A549 (cell line): ENCODE results near the gene NRG3.

ENCODE experiments used
- GATA3 ChIP-seq: IDR thresholded peaks from 2 replicates; pipeline ENCODE4 v1.6.1; 2012; ENCODE audit warnings: borderline replicate concordance
- JUN ChIP-seq, 2 experiments: fragments of >200 bp; sonication (Bioruptor Twin); formaldehyde crosslinking; IDR thresholded peaks; 2 replicates in 1 of 2; 3 replicates in 1 of 2; pipeline ENCODE4 v1.6.1; 2016 to 2017
- JUNB ChIP-seq: fragments of >200 bp; sonication (Bioruptor Twin); formaldehyde crosslinking; IDR thresholded peaks from 2 replicates; pipeline ENCODE4 v1.6.1; 2016
- NFE2L2 ChIP-seq: fragments of 150-350 bp; conservative IDR thresholded peaks from 2 replicates; pipeline ENCODE4 v1.6.1; 2014; ENCODE audit warnings: low read length
- POLR2A ChIP-seq: IDR thresholded peaks from 2 replicates; pipeline ENCODE4 v1.6.1; 2012; ENCODE audit warnings: mild to moderate bottlenecking, low read length
- POLR2AphosphoS2 ChIP-seq: conservative IDR thresholded peaks from 2 replicates; pipeline ENCODE4 v1.6.1; 2012; ENCODE audit warnings: low read length, improper control_type of control experiment, inconsistent platforms
- RAD21 ChIP-seq, 2 experiments: fragments of >200 bp in 1 of 2; sonication (Bioruptor Twin) in 1 of 2; formaldehyde crosslinking in 1 of 2; IDR thresholded peaks in 1 of 2; conservative IDR thresholded peaks in 1 of 2; 2 replicates in 1 of 2; 3 replicates in 1 of 2; pipeline ENCODE4 v1.6.1; 2012 to 2018; ENCODE audit warnings: inconsistent platforms in 1 of 2
- RCOR1 ChIP-seq: fragments of 150-350 bp; IDR thresholded peaks from 2 replicates; pipeline ENCODE4 v1.6.1; 2014; ENCODE audit warnings: antibody characterized with exemption, low read length, low read depth
- RFX5 ChIP-seq: fragments of 450-650 bp; IDR thresholded peaks from 2 replicates; pipeline ENCODE4 v1.7.1; 2014; ENCODE audit warnings: antibody characterized with exemption, mild to moderate bottlenecking, moderate library complexity
- TFCP2L1 ChIP-seq: fragments of 250-450 bp; sonication (Bioruptor Pico); IDR thresholded peaks from 2 replicates; pipeline ENCODE4 v1.5.0; 2021; ENCODE audit warnings: mild to moderate bottlenecking
- TF ChIP-seq, protein P1 (sequence below): fragments of >200 bp; sonication (Bioruptor Twin); formaldehyde crosslinking; IDR thresholded peaks from 3 replicates; pipeline ENCODE4 v1.5.1; 2016
- TF ChIP-seq, protein P2 (sequence below): fragments of 450-650 bp; IDR thresholded peaks from 2 replicates; pipeline ENCODE4 v1.6.1; 2014; ENCODE audit warnings: antibody characterized with exemption

DNA sequence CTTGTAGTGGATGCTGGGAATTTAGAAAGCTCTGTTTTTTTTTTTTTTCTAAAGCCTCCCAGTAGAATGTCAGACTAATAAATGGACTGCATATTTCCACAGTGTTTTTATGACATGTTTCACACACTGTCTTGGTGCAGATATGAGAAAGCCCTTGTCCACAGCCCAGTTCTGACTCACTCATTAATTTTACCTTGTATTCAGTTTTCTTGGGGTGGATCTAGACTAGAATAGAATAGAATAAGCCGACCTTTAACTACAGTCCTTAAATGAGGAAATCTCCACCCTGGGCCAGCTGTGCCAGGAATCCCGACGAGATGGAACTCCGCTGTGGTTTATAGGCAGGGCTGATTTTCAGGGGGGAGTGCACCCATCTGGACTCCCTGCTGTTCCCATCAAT lies 274.7 kb downstream of the NRG3 start:
- TF ChIP-seq, protein P1, sequence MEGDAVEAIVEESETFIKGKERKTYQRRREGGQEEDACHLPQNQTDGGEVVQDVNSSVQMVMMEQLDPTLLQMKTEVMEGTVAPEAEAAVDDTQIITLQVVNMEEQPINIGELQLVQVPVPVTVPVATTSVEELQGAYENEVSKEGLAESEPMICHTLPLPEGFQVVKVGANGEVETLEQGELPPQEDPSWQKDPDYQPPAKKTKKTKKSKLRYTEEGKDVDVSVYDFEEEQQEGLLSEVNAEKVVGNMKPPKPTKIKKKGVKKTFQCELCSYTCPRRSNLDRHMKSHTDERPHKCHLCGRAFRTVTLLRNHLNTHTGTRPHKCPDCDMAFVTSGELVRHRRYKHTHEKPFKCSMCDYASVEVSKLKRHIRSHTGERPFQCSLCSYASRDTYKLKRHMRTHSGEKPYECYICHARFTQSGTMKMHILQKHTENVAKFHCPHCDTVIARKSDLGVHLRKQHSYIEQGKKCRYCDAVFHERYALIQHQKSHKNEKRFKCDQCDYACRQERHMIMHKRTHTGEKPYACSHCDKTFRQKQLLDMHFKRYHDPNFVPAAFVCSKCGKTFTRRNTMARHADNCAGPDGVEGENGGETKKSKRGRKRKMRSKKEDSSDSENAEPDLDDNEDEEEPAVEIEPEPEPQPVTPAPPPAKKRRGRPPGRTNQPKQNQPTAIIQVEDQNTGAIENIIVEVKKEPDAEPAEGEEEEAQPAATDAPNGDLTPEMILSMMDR: no peak
- TF ChIP-seq POLR2AphosphoS2 (no peak), JUN (IDR thresholded peaks at IDR 0.05) (no peak), POLR2A (no peak), RAD21 (conservative IDR thresholded peaks at IDR 0.05 in 1 of 2, IDR thresholded peaks at IDR 0.05 in 1 of 2) (no peak), RCOR1 (no peak), GATA3 (no peak), JUNB (no peak), RFX5 (no peak), TFCP2L1 (CRISPR knock-in tag) (no peak), NFE2L2 (no peak)
- TF ChIP-seq, protein P2, sequence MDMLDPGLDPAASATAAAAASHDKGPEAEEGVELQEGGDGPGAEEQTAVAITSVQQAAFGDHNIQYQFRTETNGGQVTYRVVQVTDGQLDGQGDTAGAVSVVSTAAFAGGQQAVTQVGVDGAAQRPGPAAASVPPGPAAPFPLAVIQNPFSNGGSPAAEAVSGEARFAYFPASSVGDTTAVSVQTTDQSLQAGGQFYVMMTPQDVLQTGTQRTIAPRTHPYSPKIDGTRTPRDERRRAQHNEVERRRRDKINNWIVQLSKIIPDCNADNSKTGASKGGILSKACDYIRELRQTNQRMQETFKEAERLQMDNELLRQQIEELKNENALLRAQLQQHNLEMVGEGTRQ: no peak
